Tibial nerve (tissue), 4 donors: ENCODE results near the gene KIF3A. TPM values are rescaled to one million over a fixed set of nuclear protein-coding genes. Genes with fewer than 3 reads are reported as not detected.

Experiments used
- DNase-seq, 2 donors: peaks; one replicate each; pipeline ENCODE4 v3.0.0-alpha.2; 2019; ENCODE audit warnings: low spot score in 2 of 2
- H3K27ac ChIP-seq, 4 donors: fragments of 200-600 bp; sonication (generic) in 3 of 4; one replicate each; pipeline ENCODE4 v1.5.1; 2017 to 2019; ENCODE audit warnings: mild to moderate bottlenecking in 1 of 4
- H3K27me3 ChIP-seq, 2 donors: fragments of 200-600 bp; sonication (generic) in 1 of 2; one replicate each; pipeline versions ENCODE4 v1.5.1 to v1.6.0; 2017 to 2019
- H3K36me3 ChIP-seq, 3 donors: fragments of 200-600 bp; sonication (generic); one replicate each; pipeline ENCODE4 v1.5.1; 2018 to 2019
- H3K4me1 ChIP-seq, 4 donors: fragments of 200-600 bp; sonication (generic) in 3 of 4; one replicate each; pipeline ENCODE4 v1.5.1; 2017 to 2019
- H3K4me3 ChIP-seq, 4 donors: fragments of 200-600 bp; sonication (generic) in 3 of 4; one replicate each; pipeline ENCODE4 v1.5.1; 2017 to 2019; ENCODE audit warnings: mild to moderate bottlenecking in 1 of 4, moderate library complexity in 1 of 4
- H3K9me3 ChIP-seq, 4 donors: fragments of 200-600 bp; sonication (generic) in 3 of 4; one replicate each; pipeline ENCODE4 v1.5.1; 2017 to 2019
- CTCF ChIP-seq, 5 experiments: fragments of 200-600 bp in 3 of 5; fragments of 450-650 bp in 2 of 5; sonication (generic) in 3 of 5; IDR thresholded peaks; one replicate each; pipeline ENCODE4 v1.5.1; 2016 to 2019; ENCODE audit warnings: antibody characterized with exemption in 5 of 5, mild to moderate bottlenecking in 3 of 5, moderate library complexity in 2 of 5
- EP300 ChIP-seq, 2 donors: sonication (generic); formaldehyde crosslinking; IDR thresholded peaks; one replicate each; pipeline ENCODE4 v1.6.1; 2017; ENCODE audit warnings: antibody characterized with exemption in 2 of 2, mild to moderate bottlenecking in 1 of 2
- POLR2A ChIP-seq, 2 donors: fragments of 450-650 bp; IDR thresholded peaks; one replicate each; pipeline ENCODE4 v1.6.1; 2017; ENCODE audit warnings: antibody characterized with exemption in 2 of 2, mild to moderate bottlenecking in 2 of 2, moderate library complexity in 2 of 2
- WGBS, 2 donors: methylation state at CpG; one replicate each; pipeline ENCODE4 v1.1.5; 2018; 5-methylcytosine and 5-hydroxymethylcytosine counted together
- total RNA-seq, 4 donors: library from RNA; depleted of rRNA; stranded (reverse); fragments of >200 nt; gene quantifications; one replicate each; pipeline ENCODE4 v1.1.0, GENCODE V29; 2016

Gene KIF3A
- total RNA-seq, 4 donors from 2014 or later, result 8.4 to 11.6 (median 10.7) TPM

GRCh38 chr5:132659598-132660493, 77.5 kb downstream of the KIF3A start:
- no peak overlapping the region for H3K4me3 ChIP-seq
- H3K36me3 ChIP-seq, result no peaks in the 10 kb centered on the region
- H3K4me1 ChIP-seq, result peaks cover 0 to 40% (median 19%) of the 10 kb centered on the region in 4 donors
- H3K9me3 ChIP-seq, result no peaks in the 10 kb centered on the region
- no peak for TF ChIP-seq EP300 (IDR thresholded peaks at IDR 0.05)
- no peak for TF ChIP-seq CTCF (IDR thresholded peaks at IDR 0.05)
- TF ChIP-seq POLR2A (IDR thresholded peaks at IDR 0.05), result no peak
- no peak for DNase-seq
- H3K27ac ChIP-seq, result no peak overlapping the region
- H3K27me3 ChIP-seq, result peaks cover 0 to 21% of the 10 kb centered on the region in 2 donors
- 89 to 93% methylated on average over 19 to 21 of the region's 23 CpGs for WGBS, 2 donors

DNA sequence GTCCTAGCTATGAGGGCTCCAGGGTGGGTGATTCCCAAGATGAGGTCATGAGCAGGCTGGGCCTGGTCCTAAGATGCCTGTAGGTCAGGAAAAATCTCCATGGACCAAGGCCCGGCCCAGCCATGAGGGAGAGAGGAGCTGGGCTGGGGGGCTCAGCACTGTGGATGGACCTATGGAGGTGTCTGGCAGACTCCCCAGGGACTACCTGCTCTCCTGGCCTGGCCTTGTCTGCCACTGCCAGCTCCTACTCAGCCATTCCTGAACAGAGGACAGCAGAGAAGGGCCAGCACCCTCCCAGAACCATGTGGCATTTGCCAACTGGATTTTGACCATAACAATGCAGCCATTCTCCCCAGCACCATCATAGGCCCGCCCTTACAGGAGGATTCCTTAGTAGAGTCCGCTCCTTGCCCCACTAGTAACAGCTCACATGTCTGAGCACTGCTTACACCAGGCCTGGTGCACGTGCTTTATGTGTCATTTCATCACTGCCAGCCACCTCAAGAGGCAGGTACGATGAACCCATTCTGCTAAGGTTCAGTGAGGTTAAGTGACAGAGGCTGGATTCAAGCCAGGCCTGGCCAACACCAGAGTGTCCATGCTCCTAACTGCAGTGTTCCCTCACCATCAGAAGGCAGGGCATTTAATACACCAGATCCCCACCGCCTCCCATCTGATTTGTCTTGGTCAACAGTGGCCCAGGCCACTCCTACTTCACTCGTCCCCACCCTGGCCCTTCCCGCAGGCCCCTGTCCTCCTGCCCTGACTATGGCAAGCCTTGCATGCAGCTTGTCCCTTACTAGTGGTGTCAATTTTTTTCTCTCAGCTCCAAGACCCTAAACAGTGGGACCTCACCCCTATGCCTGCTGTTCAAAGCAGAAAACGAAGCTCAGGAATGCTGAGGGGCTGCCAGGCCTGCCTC, 78.7 kb downstream of the KIF3A start:
- H3K27me3 ChIP-seq, result peaks cover 0 to 32% of the 10 kb centered on the region in 2 donors
- no peak overlapping the region for H3K27ac ChIP-seq
- no peak overlapping the region for H3K4me3 ChIP-seq
- no peak for TF ChIP-seq POLR2A (IDR thresholded peaks at IDR 0.05)
- peaks cover 0 to 28% (median 14%) of the 10 kb centered on the region in 4 donors for H3K4me1 ChIP-seq
- no peaks in the 10 kb centered on the region for H3K9me3 ChIP-seq
- 90 to 92% methylated on average over 8 to 9 of the region's 9 CpGs for WGBS, 2 donors
- no peak for DNase-seq
- no peaks in the 10 kb centered on the region for H3K36me3 ChIP-seq

GRCh38 chr5:132657676-132658380, 79.5 kb downstream of the KIF3A start, which contains the start of gene IL13:
TSS of gene IL13 (plus strand) at chr5:132658173. CDS start at chr5:132658187, 14 bp downstream.
- 98% methylated on average over 12 of the region's 12 CpGs for WGBS, 2 donors
- TF ChIP-seq CTCF (IDR thresholded peaks at IDR 0.05) (no peak), POLR2A (IDR thresholded peaks at IDR 0.05) (no peak), EP300 (IDR thresholded peaks at IDR 0.05) (no peak)
- peaks cover 0 to 37% of the 10 kb centered on the region in 2 donors for H3K27me3 ChIP-seq

DNA sequence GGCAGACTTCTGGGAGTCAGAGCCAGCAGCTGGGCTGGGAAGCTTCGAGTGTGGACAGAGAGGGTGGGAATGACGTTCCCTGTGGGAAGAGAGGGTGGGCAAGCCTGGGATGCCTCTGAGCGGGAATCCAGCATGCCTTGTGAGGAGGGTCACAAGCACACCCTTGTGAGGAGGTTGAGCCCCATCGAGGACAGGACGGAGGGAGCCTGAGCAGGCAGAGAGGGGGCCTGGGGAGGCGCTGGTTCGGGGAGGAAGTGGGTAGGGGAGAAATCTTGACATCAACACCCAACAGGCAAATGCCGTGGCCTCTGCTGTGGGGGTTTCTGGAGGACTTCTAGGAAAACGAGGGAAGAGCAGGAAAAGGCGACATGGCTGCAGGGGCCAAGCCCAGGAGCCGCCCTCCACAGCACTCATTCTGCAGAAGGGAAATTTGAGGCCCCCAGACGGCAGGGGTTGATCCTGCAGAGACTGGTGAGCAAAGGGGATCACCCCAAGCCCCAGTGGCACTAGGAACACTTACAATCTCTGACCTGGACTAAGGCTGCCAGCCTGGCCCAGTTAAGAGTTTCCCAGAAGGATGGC, 80.5 kb downstream of the KIF3A start:
- no peaks in the 10 kb centered on the region for H3K9me3 ChIP-seq
- 65 to 72% methylated on average over 12 of the region's 12 CpGs for WGBS, 2 donors
- H3K36me3 ChIP-seq, result no peaks in the 10 kb centered on the region
- H3K4me3 ChIP-seq, result peak overlapping the region in 3 of 4 donors; percentile 41 to 51 (median 50)
- TF ChIP-seq EP300 (IDR thresholded peaks at IDR 0.05) (no peak), CTCF (IDR thresholded peaks at IDR 0.05) (no peak), POLR2A (IDR thresholded peaks at IDR 0.05) (no peak)
- DNase-seq, result no peak
- peaks cover 0 to 37% of the 10 kb centered on the region in 2 donors for H3K27me3 ChIP-seq
- peaks cover 0 to 18% (median 10%) of the 10 kb centered on the region in 4 donors for H3K4me1 ChIP-seq
- H3K27ac ChIP-seq, result no peak overlapping the region

More at GRCh38 chr5:132657676-132658380, 79.5 kb downstream of the KIF3A start, which contains the start of gene IL13:
- H3K36me3 ChIP-seq, result no peaks in the 10 kb centered on the region
- H3K4me1 ChIP-seq, result peaks cover 0 to 20% (median 10%) of the 10 kb centered on the region in 4 donors
- no peak within 1 kb of the TSS for H3K4me3 ChIP-seq
- no peak for DNase-seq
- H3K9me3 ChIP-seq, result no peaks in the 10 kb centered on the region
- no peak within 1 kb of the TSS for H3K27ac ChIP-seq
